Measurements from ENCODE around the gene PDS5A. TPM values are rescaled to one million over a fixed set of nuclear protein-coding genes. Genes with fewer than 3 reads are reported as not detected.
"Not testable (repeated sequence)": the region's sequence is repeated elsewhere in the genome, so short reads cannot be mapped to it uniquely, and the experiment has no call there.

The PDS5A gene
- polyA plus RNA-seq, 6 donors from 2014 or later = 34.6 to 58.1 (median 41.0) TPM

- Mint-ChIP-seq H3K4me1 (peaks cover 0 to 9% (median 4%) of the 10 kb centered on the region in 3 donors), H3K27ac (no peak overlapping the region), H3K27me3 (no peaks in the 10 kb centered on the region), H3K9me3 (no peaks in the 10 kb centered on the region), H3K36me3 (no peaks in the 10 kb centered on the region), H3K4me3 (no peak overlapping the region)
- no peak for ATAC-seq (ENCODE audit: low read depth in 2 of 2)
- no peak for DNase-seq
These were observed 185.6 kb downstream of the PDS5A start for GRCh38 chr4:39792128-39792527.

GRCh38 chr4:39786838-39787237 lies 190.9 kb downstream of the PDS5A start:
- Mint-ChIP-seq H3K4me3 (no peak overlapping the region), H3K9me3 (no peaks in the 10 kb centered on the region), H3K27ac (peak overlapping the region in 3 of 6 donors; percentile 71 to 77 (median 76)), H3K27me3 (no peaks in the 10 kb centered on the region), H3K36me3 (no peaks in the 10 kb centered on the region), H3K4me1 (peaks cover 0 to 4% (median under 1%) of the 10 kb centered on the region in 3 donors)
- ATAC-seq (ENCODE audit: low read depth in 2 of 2) (no peak), DNase-seq (no peak)

GRCh38 chr4:39785083-39785482 lies 192.6 kb downstream of the PDS5A start:
- H3K4me1 Mint-ChIP-seq = peaks cover 0 to 4% (median 0%) of the 10 kb centered on the region in 3 donors
- H3K27me3 Mint-ChIP-seq = no peaks in the 10 kb centered on the region
- no peak for DNase-seq
- no peaks in the 10 kb centered on the region for H3K9me3 Mint-ChIP-seq
- no peak overlapping the region for H3K27ac Mint-ChIP-seq
- no peak overlapping the region for H3K4me3 Mint-ChIP-seq
- ATAC-seq (ENCODE audit: low read depth in 2 of 2) = no peak
- H3K36me3 Mint-ChIP-seq = no peaks in the 10 kb centered on the region

- not testable (repeated sequence) for H3K36me3 Mint-ChIP-seq; ATAC-seq (ENCODE audit: low read depth in 2 of 2); H3K4me3 Mint-ChIP-seq; H3K27me3 Mint-ChIP-seq; H3K4me1 Mint-ChIP-seq; H3K27ac Mint-ChIP-seq; DNase-seq; H3K9me3 Mint-ChIP-seq
These were observed 195.7 kb downstream of the PDS5A start for GRCh38 chr4:39781988-39782387.

Other genes starting within 250 kb of the PDS5A start
- gene N4BP2, start 78.9 kb upstream of the PDS5A start, polyA plus RNA-seq (ENCODE audit: low read depth in 6 of 6) = 1 to 10 TPM; 1.7 to 7.8 (median 5.9) TPM
- 100 to 1,000 TPM; 411 to 590 (median 456) TPM for gene RHOH, start 219.1 kb upstream of the PDS5A start, polyA plus RNA-seq (ENCODE audit: low read depth in 6 of 6)

Measured in naive B cell (primary cell).